K562 (cell line): Measurements from ENCODE around the gene HACL1. TPM values are rescaled to one million over a fixed set of nuclear protein-coding genes. Genes with fewer than 3 reads are reported as not detected.

Source experiments
- DMBX1 ChIP-seq: fragments of 250-450 bp; sonication (Bioruptor Pico); IDR thresholded peaks from 2 replicates; pipeline ENCODE4 v1.8.0; 2022; ENCODE audit warnings: inconsistent platforms, mild to moderate bottlenecking, moderate library complexity, borderline replicate concordance
- DNMT1 ChIP-seq: fragments of 450-650 bp; IDR thresholded peaks from 2 replicates; pipeline ENCODE4 v1.6.1; 2016; ENCODE audit warnings: antibody characterized with exemption, mild to moderate bottlenecking
- ERF ChIP-seq: fragments of 450-650 bp; formaldehyde crosslinking; IDR thresholded peaks from 2 replicates; pipeline ENCODE4 v1.4.0; 2020; ENCODE audit warnings: mild to moderate bottlenecking, mixed read lengths
- ESRRB ChIP-seq: fragments of 250-450 bp; sonication (Bioruptor Pico); IDR thresholded peaks from 2 replicates; pipeline ENCODE4 v1.5.0; 2020; ENCODE audit warnings: mild to moderate bottlenecking, moderate library complexity, borderline replicate concordance
- HBP1 ChIP-seq: fragments of 450-650 bp; formaldehyde crosslinking; IDR thresholded peaks from 2 replicates; pipeline ENCODE4 v1.4.0; 2022; ENCODE audit warnings: missing genetic modification characterization
- JUND ChIP-seq, 2 experiments: IDR thresholded peaks; 2 replicates in 1 of 2; 3 replicates in 1 of 2; pipeline ENCODE4 v1.6.1; 2011; ENCODE audit warnings: borderline replicate concordance in 2 of 2, low read depth in 2 of 2, low read length in 2 of 2, improper control_type of control experiment in 1 of 2, missing biosample characterization in 1 of 2, missing genetic modification characterization in 1 of 2, missing genetic modification reagents in 1 of 2
- NR2C1 ChIP-seq, 2 experiments: fragments of 450-650 bp; IDR thresholded peaks; 2 replicates each; pipeline ENCODE4 v1.6.1; 2017; ENCODE audit warnings: mild to moderate bottlenecking in 2 of 2, antibody characterized with exemption in 1 of 2, inconsistent platforms in 1 of 2, missing compliant biosample characterization in 1 of 2, missing genetic modification characterization in 1 of 2
- PKNOX1 ChIP-seq: fragments of 450-650 bp; IDR thresholded peaks from 2 replicates; pipeline ENCODE4 v1.6.1; 2016
- SMARCC2 ChIP-seq: fragments of 450-650 bp; IDR thresholded peaks from 2 replicates; pipeline ENCODE4 v1.6.1; 2017; ENCODE audit warnings: antibody characterized with exemption, moderate library complexity, mild to moderate bottlenecking, low read depth
- TAF1 ChIP-seq: IDR thresholded peaks from 2 replicates; pipeline ENCODE4 v1.6.1; 2011; ENCODE audit warnings: mild to moderate bottlenecking, low read length, moderate library complexity; ENCODE audit not compliant: insufficient read depth, control insufficient read depth, severe bottlenecking; ENCODE audit errors: extremely low read depth
- USF1 ChIP-seq: sonication (generic); formaldehyde crosslinking; IDR thresholded peaks from 2 replicates; pipeline ENCODE4 v1.9.0; 2022; ENCODE audit warnings: mild to moderate bottlenecking, missing genetic modification reagents
- XRCC4 ChIP-seq: IDR thresholded peaks from one replicate; pipeline ENCODE4 v1.6.1; 2011; ENCODE audit not compliant: insufficient read depth, insufficient read length; ENCODE audit errors: extremely low read depth
- ZFPM2 ChIP-seq: fragments of 250-450 bp; sonication (Bioruptor Pico); IDR thresholded peaks from 2 replicates; pipeline ENCODE4 v1.5.1; 2022; ENCODE audit warnings: mild to moderate bottlenecking
- ZNF133 ChIP-seq: fragments of 250-450 bp; sonication (Bioruptor Pico); IDR thresholded peaks from 2 replicates; pipeline ENCODE4 v1.4.0; 2020; ENCODE audit warnings: mild to moderate bottlenecking
- ZNF146 ChIP-seq: IDR thresholded peaks from one replicate; pipeline ENCODE4 v1.6.1; 2018; ENCODE audit warnings: missing compliant biosample characterization; ENCODE audit not compliant: unreplicated experiment
- ZNF212 ChIP-seq: fragments of 450-650 bp; formaldehyde crosslinking; IDR thresholded peaks from 2 replicates; pipeline ENCODE4 v1.4.0; 2020; ENCODE audit warnings: mild to moderate bottlenecking
- ZNF280A ChIP-seq: fragments of 450-650 bp; IDR thresholded peaks from 2 replicates; pipeline ENCODE4 v1.6.1; 2018; ENCODE audit warnings: mild to moderate bottlenecking, low read depth; ENCODE audit not compliant: partially characterized antibody
- ZNF408 ChIP-seq: fragments of 250-450 bp; sonication (Bioruptor Pico); IDR thresholded peaks from 2 replicates; pipeline ENCODE4 v1.4.0; 2020; ENCODE audit warnings: low read depth, mild to moderate bottlenecking, moderate library complexity
- ZNF444 ChIP-seq: fragments of 250-450 bp; sonication (Bioruptor Pico); IDR thresholded peaks from 2 replicates; pipeline ENCODE4 v1.4.0; 2020; ENCODE audit warnings: mild to moderate bottlenecking, moderate library complexity
- polyA plus RNA-seq, 8 experiments: library from polyadenylated mRNA; depleted of rRNA in 4 of 8; stranded (reverse) in 5 of 8; unstranded in 3 of 8; fragments of >200 nt; fragmentation: Nextera tagmentation in 2 of 8; fragmentation: Illumina TruSeq in 1 of 8; extraction: Ambion mirVana in 2 of 8; extraction: Trizol in 1 of 8; gene quantifications; 2 replicates each; pipeline versions ENCODE4 v1.2.1 to v1.2.3, GENCODE V29; 2011 to 2014; ENCODE audit warnings: inconsistent platforms in 1 of 8, missing spikeins in 1 of 8
- total RNA-seq, 7 experiments: library from RNA; depleted of rRNA in 6 of 7; stranded (reverse); fragments of >200 nt in 6 of 7; fragmentation: Illumina TruSeq in 2 of 7; extraction: Trizol in 2 of 7; gene quantifications; 2 replicates each; pipeline versions ENCODE4 v1.2.1 to v1.2.3, GENCODE V29; 2011 to 2021; ENCODE audit warnings: low replicate concordance in 1 of 7
- TF ChIP-seq, protein P1 (sequence below), 2 experiments: IDR thresholded peaks; 2 replicates each; pipeline ENCODE4 v1.6.1; 2011; ENCODE audit warnings: borderline replicate concordance in 1 of 2, control low read depth in 1 of 2, low read depth in 1 of 2, low read length in 1 of 2, mild to moderate bottlenecking in 1 of 2, mixed read lengths in 1 of 2, moderate library complexity in 1 of 2; ENCODE audit not compliant: insufficient read depth in 1 of 2, insufficient read length in 1 of 2, poor library complexity in 1 of 2, severe bottlenecking in 1 of 2; ENCODE audit errors: extremely low read depth in 1 of 2

Gene HACL1
- total and polyA plus RNA-seq, 9 of the 15 experiments (the other 6 are each of a cell fraction or from before 2014, with no cell fraction given), result 18.9 to 61.5 (median 30.5) TPM

DNA sequence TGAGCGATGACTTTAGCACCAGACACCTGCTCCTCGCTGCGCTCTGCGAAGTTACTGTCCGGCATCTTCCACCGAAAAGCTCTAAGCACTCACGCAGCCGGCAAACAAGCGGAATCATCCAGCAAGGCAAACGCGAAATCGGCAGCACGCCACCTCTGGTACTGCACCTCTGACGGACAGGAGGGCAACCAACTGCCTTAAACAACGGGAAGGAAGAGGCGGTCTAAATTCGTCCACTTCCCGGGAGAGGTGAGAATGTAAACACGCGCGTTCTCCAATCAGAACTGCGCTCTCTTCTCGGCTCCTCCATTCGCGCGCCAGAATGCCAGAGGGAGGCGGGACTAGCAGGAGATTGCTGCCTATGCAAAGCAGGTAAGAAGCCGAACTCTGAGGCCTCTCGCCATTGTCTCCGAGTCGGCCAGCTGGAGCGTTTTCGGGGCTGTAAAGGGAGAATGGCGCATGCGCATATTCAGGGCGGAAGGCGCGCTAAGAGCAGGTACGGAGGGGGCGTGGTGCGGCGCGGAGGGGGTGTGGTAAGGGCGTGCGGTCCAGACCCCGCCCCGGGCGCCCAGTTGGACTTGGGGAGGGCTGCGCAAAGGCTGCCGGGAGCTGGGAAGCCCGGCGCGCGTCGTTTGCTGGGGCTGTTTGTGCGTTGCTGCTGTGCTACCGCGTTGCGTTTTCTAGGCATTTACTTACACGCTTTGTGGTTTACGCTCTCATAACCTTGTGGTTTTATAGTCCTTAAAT lies at the start of gene HACL1, which contains the start of gene BTD (continued):
- TF ChIP-seq, protein P1, sequence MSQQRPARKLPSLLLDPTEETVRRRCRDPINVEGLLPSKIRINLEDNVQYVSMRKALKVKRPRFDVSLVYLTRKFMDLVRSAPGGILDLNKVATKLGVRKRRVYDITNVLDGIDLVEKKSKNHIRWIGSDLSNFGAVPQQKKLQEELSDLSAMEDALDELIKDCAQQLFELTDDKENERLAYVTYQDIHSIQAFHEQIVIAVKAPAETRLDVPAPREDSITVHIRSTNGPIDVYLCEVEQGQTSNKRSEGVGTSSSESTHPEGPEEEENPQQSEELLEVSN (IDR thresholded peaks at IDR 0.05; ENCODE audit: borderline replicate concordance in 1 of 2, extremely low read depth in 1 of 2, insufficient read depth in 1 of 2, insufficient read length in 1 of 2, low read depth in 1 of 2, low read length in 1 of 2, poor library complexity in 1 of 2, severe bottlenecking in 1 of 2), result peak; percentile 51 to 80
- TF ChIP-seq ZNF146 (CRISPR knock-in tag) (no peak), PKNOX1 (peak; percentile 100), NR2C1 (IDR thresholded peaks at IDR 0.05) (no peak), NR2C1 (tag; IDR thresholded peaks at IDR 0.05) (no peak), SMARCC2 (no peak), ZNF212 (no peak), HBP1 (CRISPR knock-in tag) (no peak), USF1 (CRISPR knock-in tag) (no peak), ESRRB (CRISPR knock-in tag) (no peak), ZNF408 (CRISPR knock-in tag) (no peak), ZNF280A (no peak), ZNF444 (CRISPR knock-in tag) (0 out of 2 replicates have a peak, but pooled peaks have one; percentile 29), JUND (IDR thresholded peaks at IDR 0.05; ENCODE audit: borderline replicate concordance, low read depth, low read length) (peak; percentile 68), JUND (tag; IDR thresholded peaks at IDR 0.05; ENCODE audit: borderline replicate concordance, low read depth, low read length) (peak; percentile 26; the same call in 1 of the 3 replicates), DMBX1 (CRISPR knock-in tag) (peak; percentile 47; the same call in 1 of the 2 replicates), XRCC4 (no peak), ZFPM2 (CRISPR knock-in tag) (no peak), ERF (CRISPR knock-in tag) (no peak), TAF1 (peak; percentile 83), ZNF133 (CRISPR knock-in tag) (no peak), DNMT1 (no peak)
